GM12892 (cell line): ENCODE results near the gene CACNG8.

Experiments
- POLR2A ChIP-seq: IDR thresholded peaks from 2 replicates; pipeline ENCODE4 v1.6.1; 2011; ENCODE audit warnings: low read depth, low read length, control low read depth
- POLR2AphosphoS5 ChIP-seq: IDR thresholded peaks from 2 replicates; pipeline ENCODE4 v1.6.1; 2011; ENCODE audit warnings: low read depth, low read length, control low read depth
- TAF1 ChIP-seq: IDR thresholded peaks from 2 replicates; pipeline ENCODE4 v1.6.1; 2011; ENCODE audit warnings: low read depth, mild to moderate bottlenecking, control low read depth, low read length, borderline replicate concordance

DNA sequence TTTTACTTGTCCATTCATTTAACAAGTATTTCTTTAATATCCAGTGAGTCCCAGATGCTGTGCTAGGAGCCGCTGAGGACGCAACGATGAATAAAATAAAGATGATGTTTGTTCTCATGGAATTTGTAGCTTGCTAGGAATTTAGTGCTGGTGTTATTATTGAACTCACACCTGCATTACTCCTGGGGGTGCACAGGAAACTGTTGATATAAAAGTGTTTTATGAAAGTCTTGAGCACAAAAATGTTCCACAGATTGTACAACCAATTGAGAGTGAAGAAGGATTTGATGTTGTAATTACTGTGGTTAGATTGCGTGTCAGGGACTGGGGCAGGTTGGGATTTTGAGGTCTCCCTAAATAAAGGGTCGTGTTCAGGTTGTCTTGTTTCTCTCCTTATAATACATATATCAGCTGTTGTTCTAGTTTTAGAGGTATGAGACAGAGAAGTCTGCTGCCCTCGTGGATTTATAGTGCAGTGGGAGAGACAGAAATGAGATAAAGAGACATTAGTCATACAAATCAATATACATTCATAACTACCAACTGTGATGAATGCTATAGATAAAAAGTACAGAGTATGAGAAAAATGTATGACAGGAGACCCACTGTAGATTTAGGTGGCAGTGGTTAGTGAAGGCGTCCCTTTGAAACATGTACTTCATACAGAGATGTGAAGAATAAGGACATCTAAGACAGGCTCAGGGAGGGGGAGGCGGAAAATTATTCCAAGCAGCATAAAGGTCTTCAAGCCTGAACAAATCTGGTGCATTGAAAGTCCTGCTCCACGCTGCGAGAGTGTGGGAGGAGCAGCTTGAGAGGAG is 40.0 kb downstream of the CACNG8 start:
- no peak for TF ChIP-seq POLR2A
- no peak for TF ChIP-seq POLR2AphosphoS5
- no peak for TF ChIP-seq TAF1
